Raji (cell line): ENCODE results near the gene SKAP1.

ENCODE experiments used
- POLR2A ChIP-seq: IDR thresholded peaks from 2 replicates; pipeline ENCODE4 v1.6.1; 2011; ENCODE audit warnings: low read depth, low read length, control low read depth; ENCODE audit not compliant: insufficient read depth

SKAP1 gene

GRCh38 chr17:48177816-48178215 is 252.2 kb downstream of the SKAP1 start:
- no peak for TF ChIP-seq POLR2A

GRCh38 chr17:48176471-48176855 is 253.6 kb downstream of the SKAP1 start:
- TF ChIP-seq POLR2A, result no peak

DNA sequence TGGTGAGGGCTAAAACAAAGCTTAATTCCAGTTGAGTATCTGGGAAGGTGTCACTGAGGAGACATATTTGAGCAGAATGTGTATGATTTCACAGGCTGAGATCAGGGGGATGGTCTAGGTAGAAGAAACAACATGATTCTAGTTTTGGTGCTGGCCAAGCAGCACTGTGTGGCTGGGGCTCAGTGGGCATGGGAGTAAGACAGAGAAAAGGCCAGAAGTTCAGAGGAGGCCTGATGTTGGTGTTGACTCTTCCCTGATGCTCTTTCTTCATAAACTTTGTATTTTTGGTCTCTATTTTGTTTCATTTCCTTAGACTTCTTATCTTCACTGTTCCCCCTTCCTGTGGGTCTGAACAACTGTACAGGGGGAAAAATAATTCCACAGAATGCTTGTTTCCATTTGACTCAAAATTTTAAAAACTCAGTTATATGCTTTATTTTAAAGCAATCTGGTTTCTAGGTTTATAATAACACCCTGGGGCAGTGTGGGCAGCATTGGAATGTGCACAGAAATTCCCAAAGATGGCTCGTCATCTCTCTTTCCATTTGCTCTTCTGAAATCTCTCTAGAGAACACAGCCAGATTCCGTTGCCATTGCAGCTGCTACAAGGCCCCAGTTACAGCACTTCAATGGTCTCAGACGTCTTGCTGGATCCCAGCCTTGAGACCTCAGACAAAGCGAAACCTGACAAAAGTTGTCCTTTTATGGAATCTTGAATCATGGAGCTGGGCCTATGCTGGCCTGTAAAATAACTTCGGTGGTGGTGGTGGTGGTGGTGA is 254.1 kb downstream of the SKAP1 start:
- TF ChIP-seq POLR2A, result no peak

DNA sequence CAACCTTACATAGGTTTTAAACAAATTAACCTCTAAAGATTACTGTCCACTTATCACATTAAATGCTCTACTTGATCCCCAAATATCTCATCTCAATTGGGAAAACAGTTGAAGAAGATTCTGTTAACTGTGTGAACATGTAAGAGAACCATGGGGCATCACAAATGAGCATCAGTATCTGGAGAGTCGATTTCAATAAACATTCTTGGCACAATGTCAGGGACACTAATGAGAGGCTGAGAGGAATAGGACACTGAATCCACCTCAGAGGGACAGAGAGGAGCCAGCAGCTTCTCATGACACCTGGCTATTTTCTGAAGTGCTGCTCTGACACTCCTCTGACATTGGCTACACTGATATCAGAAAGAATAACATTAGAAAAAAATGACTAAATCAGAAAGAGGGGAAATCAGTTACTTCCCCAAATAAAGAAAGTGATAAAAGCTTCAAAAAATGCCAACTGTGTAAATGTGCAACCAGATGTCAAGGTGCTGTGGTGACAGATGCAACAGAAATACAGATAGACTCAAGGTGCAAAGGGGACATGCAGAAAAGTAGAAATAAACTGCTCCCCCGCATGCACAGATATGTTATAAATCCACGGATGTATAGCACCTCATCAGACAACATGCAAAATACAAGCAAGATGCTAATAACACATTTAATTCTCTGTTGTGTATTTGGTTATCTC is 255.0 kb downstream of the SKAP1 start:
- no peak for TF ChIP-seq POLR2A

DNA sequence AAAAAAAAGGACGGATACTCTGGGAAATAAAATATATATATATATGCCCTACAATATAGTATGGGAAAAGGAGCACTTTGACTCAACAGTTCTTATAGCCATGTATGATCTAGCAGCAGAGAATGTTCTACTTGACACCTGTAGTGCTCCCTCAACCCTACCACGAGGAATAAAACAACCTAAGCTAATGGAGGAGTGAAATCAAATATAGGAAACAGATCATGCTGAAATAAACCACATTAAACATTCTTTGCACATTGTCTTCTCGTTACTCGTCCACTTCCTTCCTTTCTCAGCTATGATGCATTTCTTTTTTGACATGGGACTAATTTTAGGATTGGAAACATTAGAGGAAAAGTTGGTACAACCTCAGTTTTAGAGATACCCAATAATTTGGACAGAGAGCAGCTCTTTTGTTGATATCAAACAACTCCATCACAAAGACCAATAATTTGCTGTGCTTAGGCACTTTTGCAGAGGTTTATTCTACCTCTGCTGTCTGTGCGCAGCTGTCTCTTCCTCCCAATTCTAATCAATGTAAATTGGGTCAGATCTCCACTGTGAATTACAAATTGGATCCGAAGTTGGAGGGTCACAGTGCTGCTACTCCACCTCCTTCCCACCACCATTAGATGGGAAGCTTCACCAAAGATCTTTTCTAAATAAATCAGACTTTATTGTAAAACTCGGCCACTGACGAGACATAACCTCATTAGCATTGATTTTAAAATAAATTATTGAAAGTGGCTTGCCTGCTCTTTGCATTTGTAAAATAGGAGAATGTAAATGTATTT is 256.6 kb downstream of the SKAP1 start:
- TF ChIP-seq POLR2A, result no peak

DNA sequence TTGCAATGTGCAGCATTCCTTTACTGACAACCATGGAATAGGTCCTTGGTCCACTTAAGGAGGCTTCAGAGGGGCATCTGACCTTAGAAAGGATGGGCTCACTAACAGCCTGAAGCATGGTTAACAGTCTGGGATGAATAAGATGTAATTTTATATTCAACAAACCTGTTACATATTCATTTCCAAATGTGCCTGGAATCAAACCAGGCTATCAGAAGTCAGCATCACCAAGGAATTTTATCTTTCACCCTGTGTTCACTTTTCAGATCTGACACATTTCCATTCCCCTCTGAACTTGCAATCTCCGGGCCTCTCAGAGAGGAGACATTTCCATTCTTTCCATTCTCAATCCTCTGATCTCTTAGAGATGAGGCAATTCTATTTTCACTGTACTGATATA is 260.1 kb downstream of the SKAP1 start:
- no peak for TF ChIP-seq POLR2A

GRCh38 chr17:48163809-48164208 is 266.2 kb downstream of the SKAP1 start:
- no peak for TF ChIP-seq POLR2A

GRCh38 chr17:48162946-48163506 is 267.0 kb downstream of the SKAP1 start:
- no peak for TF ChIP-seq POLR2A

- TF ChIP-seq POLR2A, result no peak
Observed at GRCh38 chr17:48162306-48162934, 267.6 kb downstream of the SKAP1 start.

DNA sequence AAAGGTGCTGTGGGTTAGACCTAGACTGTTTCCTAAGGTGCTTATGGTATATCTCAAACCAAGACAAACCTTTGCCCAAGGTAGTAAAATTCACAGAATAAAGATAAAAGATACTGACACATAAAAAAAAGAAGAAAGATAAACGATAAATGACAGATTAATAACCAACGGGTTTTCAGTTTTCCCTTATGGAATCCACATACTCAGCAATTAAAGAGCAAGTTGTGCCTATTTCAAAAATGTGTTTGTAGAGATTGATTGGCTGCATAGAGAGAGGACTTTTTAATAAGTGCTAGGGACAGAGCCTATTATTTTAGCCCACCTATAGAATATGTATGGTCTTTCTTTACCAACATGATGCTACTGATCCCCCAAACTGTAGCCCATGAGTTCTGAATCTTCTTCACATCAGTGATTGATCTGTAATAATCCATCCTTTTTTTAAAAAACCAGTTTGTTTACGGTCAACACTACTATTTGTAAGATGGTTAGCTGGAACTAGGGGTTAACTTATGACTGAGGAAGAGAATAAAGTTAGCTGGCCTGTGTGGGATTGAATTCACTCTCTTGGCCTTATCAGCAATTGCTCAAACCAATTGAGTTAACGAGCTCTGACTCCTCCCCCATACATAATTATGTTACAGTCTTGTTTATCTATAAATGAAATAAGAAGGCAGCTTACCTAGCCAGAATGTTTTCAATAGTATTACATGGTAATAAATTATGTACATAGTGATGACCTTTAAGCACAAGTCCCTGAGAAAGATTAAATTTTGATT is 268.7 kb downstream of the SKAP1 start:
- no peak for TF ChIP-seq POLR2A

DNA sequence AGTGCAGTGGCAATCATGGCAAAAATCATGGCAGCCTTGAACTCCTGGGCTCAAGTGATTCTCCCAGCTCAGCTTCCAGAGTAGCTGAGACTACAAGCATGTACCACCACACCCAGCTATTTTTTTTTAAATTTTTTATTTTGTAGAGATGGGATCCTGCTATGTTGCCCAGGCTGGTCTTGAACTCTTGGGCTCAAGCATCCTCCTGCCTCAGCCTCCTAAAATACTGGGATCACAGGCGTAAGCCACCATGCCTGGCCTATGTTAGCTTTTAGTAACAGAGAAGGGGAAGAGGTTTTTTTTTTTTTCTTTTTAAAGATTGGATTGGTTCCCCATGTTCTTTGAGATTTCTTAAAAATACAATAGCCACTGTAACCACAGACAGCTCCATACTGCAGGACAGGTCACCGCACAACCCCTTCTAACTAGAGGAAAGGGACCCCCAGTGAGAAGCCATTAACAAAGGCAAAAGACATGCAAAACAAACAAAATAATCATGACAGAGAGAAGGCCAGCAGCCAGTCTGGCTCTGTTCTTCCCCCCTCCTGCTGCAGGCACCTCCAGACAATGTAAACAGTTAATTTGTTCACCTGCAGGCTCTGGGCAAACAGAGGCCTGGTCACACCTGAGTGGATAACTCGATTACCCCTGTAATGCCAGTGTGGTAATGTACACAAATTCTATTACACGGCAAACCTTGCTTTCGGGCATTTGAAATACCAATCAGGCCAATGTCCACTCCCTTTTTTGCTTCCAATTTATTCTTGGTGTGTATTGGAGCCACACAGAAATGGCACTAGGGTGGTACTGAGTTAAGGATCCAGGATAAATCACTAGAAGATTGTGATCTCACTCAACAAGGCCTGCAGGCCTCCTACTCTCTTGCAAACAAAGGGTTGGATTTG is 269.6 kb downstream of the SKAP1 start:
- no peak for TF ChIP-seq POLR2A

GRCh38 chr17:48159232-48159631 is 270.8 kb downstream of the SKAP1 start:
- no peak for TF ChIP-seq POLR2A

DNA sequence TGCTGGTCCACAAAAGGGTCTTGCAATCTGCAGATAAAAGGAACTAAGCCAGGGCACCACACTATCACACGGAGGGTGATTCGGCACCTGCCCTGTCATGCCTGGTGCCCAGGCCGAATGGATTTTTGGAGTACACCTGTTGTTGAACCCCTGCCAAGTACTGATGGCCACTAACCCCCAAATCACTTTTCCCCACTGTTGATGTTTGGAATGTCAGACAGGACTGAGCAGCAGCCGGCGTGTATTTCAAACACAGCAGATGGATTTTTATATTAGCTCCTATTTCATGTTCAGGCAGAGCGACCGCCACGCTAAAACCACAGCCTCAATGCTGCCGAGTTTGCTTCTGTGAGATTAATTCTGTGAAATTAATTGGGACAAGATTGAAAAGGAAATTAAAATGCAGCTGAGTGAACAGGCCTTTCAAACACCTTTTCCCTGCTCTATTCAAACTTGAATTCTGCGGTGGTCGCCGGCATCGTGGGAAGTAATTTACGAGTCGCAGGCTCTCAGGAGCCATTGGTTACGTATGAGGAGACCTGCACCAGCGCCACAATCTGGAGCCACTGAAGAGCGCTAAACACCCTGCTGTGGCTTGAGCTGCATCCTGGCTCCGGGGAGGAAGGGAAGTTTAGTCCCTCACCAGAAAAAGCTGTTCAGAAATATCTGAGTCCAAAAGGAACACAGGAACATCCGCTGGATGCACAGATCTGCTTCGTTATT is 274.0 kb downstream of the SKAP1 start:
- no peak for TF ChIP-seq POLR2A
